Cardiac septum (tissue), 1 donor: ENCODE results near the gene MND1. TPM values are rescaled to one million over a fixed set of nuclear protein-coding genes. Genes with fewer than 3 reads are reported as not detected.

ENCODE experiments used
- DNase-seq: peaks from one replicate; pipeline ENCODE4 v3.0.0-alpha.2; 2020; ENCODE audit warnings: low spot score
- intact Hi-C: fragments of 100-400 bp; cut with DNase I; formaldehyde crosslinking; loops from one replicate; pipeline ENCODE4 v1.14.0; 2022
- total RNA-seq: library from RNA; stranded (reverse); fragmentation: NEBNext Ultra II Directional; extraction: Animal tissue kit (Norgen Biotek cat#: 25700); gene quantifications from one replicate; pipeline ENCODE4 v1.2.1, GENCODE V29; 2021
- donor health status: DM: no; HTN: no; CAD: no.

MND1 gene
- total RNA-seq, 1 donor from 2014 or later, result not detected

DNA sequence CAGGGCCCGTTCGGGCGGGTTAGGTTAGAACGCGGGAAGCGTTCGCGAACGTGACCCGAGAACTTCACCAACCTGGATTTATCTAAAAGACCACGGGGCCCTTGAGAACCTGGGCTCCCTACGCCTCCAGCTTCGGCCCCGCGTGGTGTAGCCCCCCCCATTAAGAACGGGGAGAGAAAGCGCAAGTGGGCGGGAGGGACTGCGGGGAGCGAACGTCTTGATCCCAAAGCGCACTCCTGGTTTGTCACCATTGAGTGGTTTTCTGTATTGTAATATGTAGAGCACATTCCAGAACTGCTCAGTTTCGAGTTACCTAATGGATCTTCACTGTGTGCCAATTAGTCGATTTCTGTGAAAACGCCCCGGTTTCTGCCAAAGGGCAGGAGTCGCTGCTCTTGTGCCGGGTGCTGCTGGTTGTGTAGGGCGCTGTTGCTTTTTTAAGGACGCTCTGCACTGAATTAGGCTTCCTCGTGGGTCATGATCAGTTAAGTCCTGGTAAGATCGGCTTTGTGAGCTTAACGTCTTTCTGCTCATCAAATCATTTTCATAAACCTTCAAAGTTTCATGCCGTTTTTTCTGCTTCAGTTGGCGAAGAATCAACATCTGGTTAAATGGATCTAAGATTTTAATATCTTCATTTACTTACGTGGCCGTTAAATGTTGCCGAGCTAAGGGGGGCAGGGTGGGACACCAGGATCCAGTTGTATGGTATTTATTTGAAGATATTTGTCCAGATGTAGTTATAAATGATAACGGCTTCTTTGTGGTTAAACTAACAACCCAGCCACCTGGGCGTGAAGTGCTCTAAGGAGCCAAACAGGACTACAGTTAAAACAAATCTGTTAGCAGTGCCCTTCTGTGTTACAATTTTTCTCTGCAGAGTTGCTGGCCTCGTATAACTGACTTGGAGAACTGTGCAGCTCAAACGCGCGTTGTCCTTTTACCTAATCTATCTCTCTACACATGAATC lies 809 bp downstream of the MND1 start:
- intact Hi-C loops, result loop anchor here (2.0 to 10.0 kb wide), 3 partner anchors 87 to 400 kb away; partner anchors contain the start of gene TMEM131L
- no peak for DNase-seq

DNA sequence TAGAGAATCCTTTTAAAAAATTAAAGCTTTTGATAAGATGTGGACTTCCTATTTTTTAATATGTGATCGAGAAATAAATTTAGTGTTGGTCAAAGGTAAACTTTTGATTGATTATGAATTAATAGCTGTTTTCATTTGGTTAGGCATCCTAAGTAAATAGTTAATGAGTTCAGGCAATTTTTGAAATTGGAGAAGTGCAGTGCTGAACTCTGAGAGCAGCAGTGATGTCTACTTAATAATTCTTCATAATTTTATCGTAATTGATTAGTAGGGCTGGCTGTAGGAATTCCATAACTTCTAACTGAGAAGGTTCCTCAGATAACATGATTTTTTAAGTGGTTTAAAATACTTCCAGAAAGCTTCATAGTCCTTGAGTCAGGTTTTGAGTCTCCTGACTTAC lies 1.5 kb downstream of the MND1 start:
- DNase-seq, result no peak
- intact Hi-C loops, result loop anchor here (5.0 to 10.0 kb wide), 2 partner anchors 86 to 399 kb away; no protein-coding TSS in a partner anchor

GRCh38 chr4:153346563-153346962 lies 2.1 kb downstream of the MND1 start:
- DNase-seq, result no peak
- intact Hi-C loops, result loop anchor here (5.0 to 10.0 kb wide), 2 partner anchors 86 to 398 kb away; no protein-coding TSS in a partner anchor

GRCh38 chr4:153347117-153347516 lies 2.6 kb downstream of the MND1 start:
- intact Hi-C loops, result loop anchor here (5.0 to 10.0 kb wide), 2 partner anchors 85 to 398 kb away; no protein-coding TSS in a partner anchor
- DNase-seq, result no peak

GRCh38 chr4:153348006-153348405 lies 3.5 kb downstream of the MND1 start:
- intact Hi-C loops, result loop anchor here (5.0 to 10.0 kb wide), 2 partner anchors 84 to 397 kb away; no protein-coding TSS in a partner anchor
- DNase-seq, result no peak

DNA sequence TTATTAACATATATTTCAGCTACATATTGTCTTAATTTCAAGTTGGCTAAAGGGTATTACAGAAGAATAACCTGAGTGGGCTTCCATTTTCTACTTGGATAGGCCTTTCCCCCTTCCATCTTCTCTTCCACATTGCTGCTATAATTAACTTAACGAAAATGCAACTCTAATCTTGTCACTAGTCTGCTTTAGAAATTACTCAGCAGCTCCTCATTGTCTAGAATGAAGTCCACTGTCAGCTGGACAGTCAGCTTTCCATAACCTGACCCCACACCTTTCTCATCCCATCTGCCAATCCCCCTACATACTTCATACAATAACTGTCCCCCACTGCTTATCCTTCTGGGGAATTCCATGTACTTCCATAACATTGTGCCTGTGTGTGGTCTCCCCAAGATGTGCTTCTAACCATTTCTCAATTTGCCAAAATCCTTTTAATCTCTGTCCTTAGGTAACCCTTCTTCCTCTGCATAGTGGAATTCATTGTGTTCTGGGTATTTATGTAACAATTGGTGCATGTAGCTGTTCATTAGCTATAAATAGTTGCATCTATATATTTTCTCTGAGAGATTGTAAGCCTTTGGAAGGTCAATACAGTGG lies 4.8 kb downstream of the MND1 start:
- DNase-seq, result no peak
- intact Hi-C loops, result loop anchor here (5.0 to 10.0 kb wide), 2 partner anchors 83 to 395 kb away; no protein-coding TSS in a partner anchor

DNA sequence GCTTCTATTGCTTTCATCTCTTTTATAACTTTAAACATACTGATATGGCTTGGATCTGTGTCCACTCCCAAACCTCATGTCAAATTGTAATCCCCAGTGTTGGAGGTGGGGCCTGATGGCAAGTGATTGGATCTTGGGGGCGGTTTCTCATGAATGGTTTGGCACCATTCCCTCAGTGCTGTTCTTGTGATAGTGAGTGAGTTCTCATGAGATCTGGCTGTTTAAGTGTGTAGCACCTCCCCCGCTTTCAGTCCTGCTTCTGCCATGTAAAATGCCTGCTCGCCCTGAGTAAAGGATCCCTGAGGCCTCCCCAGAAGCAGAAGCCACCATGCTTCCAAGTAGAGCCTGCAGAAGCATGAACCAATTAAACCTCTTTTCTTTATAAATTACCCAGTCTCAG lies 17.7 kb downstream of the MND1 start:
- DNase-seq, result no peak
- intact Hi-C loops, result no loop called here

DNA sequence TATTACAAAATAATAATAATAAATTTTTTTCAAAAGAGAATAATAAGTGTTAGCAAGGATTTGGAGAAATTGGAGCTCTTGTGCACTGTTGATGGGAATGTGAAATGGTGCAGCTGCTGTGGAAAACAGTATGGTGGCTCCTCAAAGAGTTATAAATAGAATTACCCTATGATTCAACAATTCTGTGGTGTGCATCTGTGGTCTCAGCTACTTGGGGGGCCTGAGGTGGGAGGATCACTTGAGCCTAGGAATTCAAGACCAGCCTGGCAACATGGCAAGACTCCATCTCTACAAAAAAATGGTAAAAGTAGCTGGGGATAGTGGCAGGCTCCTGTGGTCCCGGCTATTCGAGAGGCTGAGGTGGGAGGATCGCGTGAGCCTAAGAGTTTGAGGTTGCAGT lies 19.6 kb downstream of the MND1 start:
- DNase-seq, result no peak

GRCh38 chr4:153365003-153365402 lies 20.5 kb downstream of the MND1 start:
- intact Hi-C loops, result no loop called here
- DNase-seq, result no peak

More for the DNA sequence above, 19.6 kb downstream of the MND1 start:
- intact Hi-C loops, result no loop called here

GRCh38 chr4:153366486-153366885 lies 22.0 kb downstream of the MND1 start:
- DNase-seq, result no peak
- intact Hi-C loops, result no loop called here

DNA sequence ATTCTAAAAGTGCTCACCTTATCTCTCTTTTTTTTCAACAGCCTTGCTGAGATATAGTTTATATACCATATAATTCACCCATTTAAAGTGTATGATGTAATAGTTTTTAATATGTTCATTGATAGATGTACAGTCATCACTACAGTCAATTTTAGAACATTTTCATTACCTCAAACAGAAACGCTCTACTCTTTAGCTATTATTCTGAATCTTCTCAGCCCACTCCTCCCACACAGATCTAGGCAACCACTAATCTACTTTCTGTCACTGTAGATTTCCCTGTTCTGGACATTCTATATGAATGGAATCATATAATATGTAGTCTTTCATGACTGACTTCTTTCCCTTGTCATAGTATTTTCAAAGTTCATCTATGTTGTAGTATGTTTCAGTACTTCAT lies 22.6 kb downstream of the MND1 start:
- intact Hi-C loops, result no loop called here

DNA sequence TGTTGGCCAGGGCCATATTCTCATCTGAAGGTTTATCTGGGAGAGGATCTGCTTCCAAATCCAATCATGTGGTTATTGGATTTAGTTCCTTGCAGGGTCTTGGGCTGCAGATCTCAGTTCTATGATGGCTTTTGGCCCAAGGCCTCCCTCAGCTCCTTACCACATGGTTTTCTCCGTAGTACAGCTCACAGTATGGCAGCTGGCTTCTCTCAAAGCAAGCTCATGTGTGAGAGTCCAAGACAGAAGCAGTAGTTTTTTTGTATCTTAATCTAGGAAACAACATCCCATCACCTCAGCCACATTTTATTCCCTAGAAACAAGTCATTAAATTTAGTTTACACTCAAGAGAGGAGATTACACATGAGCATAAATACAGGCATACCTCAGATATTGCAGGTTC lies 24.5 kb downstream of the MND1 start:
- no peak for DNase-seq
- intact Hi-C loops, result no loop called here

More for the DNA sequence above, 22.6 kb downstream of the MND1 start:
- DNase-seq, result no peak

GRCh38 chr4:153371701-153372234 lies 27.3 kb downstream of the MND1 start:
- no peak for DNase-seq
- intact Hi-C loops, result no loop called here

DNA sequence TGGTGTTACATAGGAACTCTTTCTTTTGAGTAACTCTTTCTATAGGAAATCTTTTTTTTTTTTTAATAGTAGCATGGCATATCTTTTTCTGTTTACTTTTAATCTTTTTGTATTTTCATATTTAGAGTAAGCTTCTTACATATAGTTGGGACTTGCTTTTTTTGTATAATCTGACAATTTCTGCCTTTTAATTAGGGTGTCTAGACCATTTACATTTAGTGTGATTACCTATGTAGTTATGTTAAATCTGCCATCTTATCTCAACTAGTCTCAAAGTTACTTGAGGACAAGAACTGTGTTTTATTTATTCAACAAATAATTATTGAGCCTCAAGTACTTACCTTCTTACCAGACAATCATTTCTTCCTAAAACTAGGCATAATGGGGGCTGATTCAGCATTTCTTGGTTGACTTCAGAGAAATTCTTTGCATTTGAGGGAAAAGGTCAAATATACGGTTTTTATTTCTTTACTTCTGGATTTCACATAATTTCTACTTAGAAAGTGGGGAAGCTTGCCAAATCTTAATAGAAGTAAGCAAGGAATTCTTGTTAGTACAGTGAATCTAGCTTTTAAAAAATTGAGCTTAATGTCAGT lies 28.6 kb downstream of the MND1 start:
- intact Hi-C loops, result no loop called here
- no peak for DNase-seq

GRCh38 chr4:153374442-153374841 lies 30.0 kb downstream of the MND1 start:
- intact Hi-C loops, result no loop called here

DNA sequence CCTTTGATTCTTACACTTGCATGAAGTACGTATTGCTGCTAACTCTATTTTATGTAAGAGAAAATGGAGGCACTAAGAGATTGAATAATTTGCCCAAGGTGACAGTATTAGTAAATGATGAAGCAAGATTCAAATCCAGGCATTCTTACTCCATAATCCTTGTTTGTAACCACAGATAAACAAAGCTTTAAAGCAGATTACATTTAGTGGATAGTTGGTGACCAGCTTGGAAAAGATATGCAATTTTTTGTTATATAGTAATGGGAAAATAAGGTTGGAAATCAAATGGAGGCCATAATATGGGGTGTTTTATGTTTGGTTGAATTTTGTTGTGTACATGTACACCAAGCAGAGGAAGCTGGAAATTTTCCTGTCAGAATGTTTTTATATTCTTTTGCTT lies 30.8 kb downstream of the MND1 start:
- intact Hi-C loops, result no loop called here

More at GRCh38 chr4:153374442-153374841, 30.0 kb downstream of the MND1 start:
- no peak for DNase-seq

DNA sequence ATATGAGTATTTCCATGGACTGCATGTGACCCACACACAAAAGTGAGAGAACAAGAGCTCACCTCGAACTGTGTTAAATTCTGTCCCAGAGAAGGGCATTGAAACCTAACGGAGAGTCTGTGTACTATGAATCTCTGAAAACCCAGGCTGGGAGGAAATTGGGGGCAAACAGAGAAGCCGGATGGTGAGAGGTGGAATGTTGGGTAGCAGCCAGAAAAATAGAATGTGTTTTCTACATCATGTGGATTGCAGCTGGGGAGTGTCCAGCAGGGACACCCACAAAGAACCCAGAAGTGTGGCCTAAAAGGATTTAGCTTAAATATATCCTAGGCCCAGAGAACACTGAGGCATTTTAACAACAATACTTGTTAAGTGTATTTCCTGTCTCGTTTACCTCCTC lies 38.6 kb downstream of the MND1 start:
- intact Hi-C loops, result no loop called here
- DNase-seq, result no peak

More for the DNA sequence above, 30.8 kb downstream of the MND1 start:
- DNase-seq, result no peak

GRCh38 chr4:153384160-153384559 lies 39.7 kb downstream of the MND1 start:
- DNase-seq, result no peak
- intact Hi-C loops, result no loop called here

DNA sequence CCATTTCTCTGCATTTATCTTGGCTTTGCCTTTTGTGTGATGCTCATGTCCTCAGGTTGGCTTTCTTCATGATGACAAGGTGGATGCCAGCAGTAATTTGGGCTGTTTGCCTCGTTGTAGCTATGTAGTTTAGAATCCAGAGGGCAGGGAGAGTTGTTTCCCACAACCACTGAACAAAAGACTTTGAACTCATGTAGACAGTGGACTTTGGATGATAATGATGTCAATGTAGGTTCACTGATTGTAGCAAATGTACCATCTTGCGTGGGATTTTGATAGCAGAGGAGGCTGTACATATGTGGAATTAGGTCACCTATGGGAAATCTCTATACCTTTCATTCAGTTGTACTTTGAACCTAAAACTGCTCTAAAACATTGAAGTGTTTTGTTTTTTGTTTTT lies 41.3 kb downstream of the MND1 start:
- no peak for DNase-seq
- intact Hi-C loops, result no loop called here

DNA sequence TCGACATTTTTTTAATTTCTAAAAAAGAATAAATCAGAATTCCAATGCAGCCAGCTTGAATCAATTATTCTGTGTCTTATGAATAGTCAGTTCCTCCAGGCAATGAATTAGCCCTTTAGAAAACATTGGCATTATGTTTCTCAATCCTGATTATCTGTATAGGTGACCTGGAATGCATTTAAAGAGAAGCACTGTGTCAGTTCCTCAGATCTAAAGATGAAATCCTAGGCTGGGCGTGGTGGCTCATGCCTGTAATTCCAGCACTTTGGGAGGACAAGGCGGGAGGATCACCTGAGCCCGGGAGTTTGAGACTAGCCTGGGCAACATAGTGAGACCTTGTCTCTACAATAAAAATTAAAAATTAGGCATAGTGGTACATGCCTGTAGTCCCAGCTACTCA lies 43.5 kb downstream of the MND1 start:
- intact Hi-C loops, result no loop called here
- no peak for DNase-seq
